HCT116 (cell line): ENCODE measurements around the gene TMA7B. TPM values are rescaled to one million over a fixed set of nuclear protein-coding genes. Genes with fewer than 3 reads are reported as not detected.

Experiments
- ATAC-seq: fragments of 200-7000 bp; cut with Tn5 transposase; 2 replicates; pipeline ENCODE4 v1.9.1; 2020; ENCODE audit warnings: mild to moderate bottlenecking, moderate library complexity
- BruUV-seq: library from RNA; stranded (reverse); fragments of 400-500 nt; replicated peaks from 2 replicates; lab custom pipeline; 2021; lab: Mats Ljungman, UMichigan
- CTCF ChIA-PET: fragments of 300-600 bp; sonication (Branson Sonifier 250); formaldehyde crosslinking; loops from one replicate; lab custom pipeline; 2021; ENCODE audit warnings: antibody characterized with exemption; lab: Charles Lee
- POLR2A ChIA-PET: fragments of 300-600, 350-600 bp; sonication (Branson Sonifier 250); formaldehyde crosslinking; loops from one replicate; lab custom pipeline; 2021; ENCODE audit warnings: antibody characterized with exemption; lab: Charles Lee
- RAD21 ChIA-PET, 2 experiments: fragments of 300-600 bp; sonication (Branson Sonifier 250); formaldehyde crosslinking; loops; one replicate each; lab custom pipeline; 2023; ENCODE audit warnings: low total read pairs in 2 of 2; ENCODE audit not compliant: uncharacterized antibody in 2 of 2, unreplicated experiment in 2 of 2, low non-redundant PET in 1 of 2; lab: Charles Lee
- DNase-seq: peaks from one replicate; pipeline ENCODE4 v3.0.0-alpha.2; 2010; ENCODE audit warnings: low read depth, low spot score
- H2AFZ ChIP-seq: fragments of 200-600 bp; shearing (Covaris generic), sonication (generic); 2 replicates; pipeline ENCODE4 v1.6.1; 2017; ENCODE audit warnings: low read depth, mixed run types, mixed read lengths, antibody characterized with exemption, low read length; ENCODE audit not compliant: poor library complexity, severe bottlenecking
- H3K27ac ChIP-seq: 2 replicates; pipeline ENCODE4 v1.5.1; 2012; ENCODE audit warnings: low read depth, low read length
- H3K27me3 ChIP-seq: fragments of 200-600 bp; sonication (generic); 2 replicates; pipeline ENCODE4 v1.6.1; 2016; ENCODE audit warnings: mixed run types, low read length, mixed read lengths; ENCODE audit not compliant: insufficient read depth
- H3K36me3 ChIP-seq, 2 experiments: fragments of 200-500 bp in 1 of 2; fragments of 200-600 bp in 1 of 2; sonication (Bioruptor generic) in 1 of 2; sonication (generic) in 1 of 2; 2 replicates each; pipeline versions ENCODE4 v1.5.1 to v1.6.1; 2014 to 2016; ENCODE audit warnings: low read length in 2 of 2, inconsistent platforms in 1 of 2, mixed read lengths in 1 of 2, mixed run types in 1 of 2; ENCODE audit not compliant: insufficient read depth in 2 of 2, control insufficient read depth in 1 of 2
- H3K4me1 ChIP-seq, 2 experiments: fragments of 200-600 bp in 1 of 2; sonication (generic) in 1 of 2; 2 replicates each; pipeline versions ENCODE4 v1.5.1 to v1.6.1; 2012 to 2017; ENCODE audit warnings: low read length in 2 of 2, inconsistent platforms in 1 of 2, mild to moderate bottlenecking in 1 of 2, mixed read lengths in 1 of 2, mixed run types in 1 of 2, moderate library complexity in 1 of 2; ENCODE audit not compliant: insufficient read depth in 2 of 2, control insufficient read depth in 1 of 2
- H3K4me2 ChIP-seq: fragments of 200-600 bp; sonication (generic); 2 replicates; pipeline ENCODE4 v1.6.1; 2017; ENCODE audit warnings: mixed run types, low read length, mixed read lengths
- H3K4me3 ChIP-seq, 2 experiments: fragments of 200-600 bp in 1 of 2; sonication (generic) in 1 of 2; replicated peaks in 1 of 2; 2 replicates each; pipeline ENCODE4 v1.5.1; 2011 to 2016; ENCODE audit warnings: low read length in 2 of 2, control low read depth in 1 of 2, low read depth in 1 of 2, mild to moderate bottlenecking in 1 of 2, mixed read lengths in 1 of 2, mixed run types in 1 of 2
- H3K79me2 ChIP-seq: fragments of 200-600 bp; sonication (generic); 2 replicates; pipeline ENCODE4 v1.6.1; 2017; ENCODE audit warnings: mild to moderate bottlenecking, mixed run types, low read length, moderate library complexity, mixed read lengths; ENCODE audit not compliant: insufficient read depth
- H3K9ac ChIP-seq: fragments of 200-600 bp; sonication (generic); 2 replicates; pipeline ENCODE4 v1.6.1; 2016; ENCODE audit warnings: low read length, mixed read lengths
- H3K9me2 ChIP-seq: fragments of 200-600 bp; sonication (generic), shearing (Covaris generic); 2 replicates; pipeline ENCODE4 v1.6.1; 2017; ENCODE audit warnings: mixed run types, mild to moderate bottlenecking, moderate library complexity; ENCODE audit not compliant: insufficient read depth
- H3K9me3 ChIP-seq, 2 experiments: fragments of 200-500 bp in 1 of 2; fragments of 200-600 bp in 1 of 2; sonication (Bioruptor generic) in 1 of 2; sonication (generic) in 1 of 2; 2 replicates each; pipeline ENCODE4 v1.6.1; 2014 to 2017; ENCODE audit warnings: low read length in 2 of 2, mixed read lengths in 2 of 2, inconsistent platforms in 1 of 2, low read depth in 1 of 2, mild to moderate bottlenecking in 1 of 2, mixed run types in 1 of 2, moderate library complexity in 1 of 2; ENCODE audit not compliant: control insufficient read depth in 1 of 2, insufficient read depth in 1 of 2
- H4K20me1 ChIP-seq: fragments of 200-600 bp; sonication (generic), shearing (Covaris generic); 2 replicates; pipeline ENCODE4 v1.6.1; 2017; ENCODE audit warnings: mixed run types, mild to moderate bottlenecking, moderate library complexity; ENCODE audit not compliant: insufficient read depth
- ATF3 ChIP-seq: IDR thresholded peaks from 2 replicates; pipeline ENCODE4 v1.6.1; 2012
- CEBPB ChIP-seq: IDR thresholded peaks from 2 replicates; pipeline ENCODE4 v1.6.1; 2012; ENCODE audit warnings: low read depth
- CTCF ChIP-seq, 3 experiments: fragments of 200-600 bp in 1 of 3; sonication (generic) in 1 of 3; IDR thresholded peaks in 2 of 3; conservative IDR thresholded peaks in 1 of 3; 2 replicates each; pipeline ENCODE4 v1.5.1; 2012 to 2017; ENCODE audit warnings: low read depth in 2 of 3, low read length in 2 of 3, antibody characterized with exemption in 1 of 3, borderline replicate concordance in 1 of 3, control low read depth in 1 of 3, mild to moderate bottlenecking in 1 of 3, mixed read lengths in 1 of 3, mixed run types in 1 of 3, moderate library complexity in 1 of 3; ENCODE audit not compliant: insufficient read depth in 1 of 3
- EGR1 ChIP-seq: IDR thresholded peaks from 2 replicates; pipeline ENCODE4 v1.6.1; 2012; ENCODE audit warnings: low read depth
- ELF1 ChIP-seq: IDR thresholded peaks from 2 replicates; pipeline ENCODE4 v1.6.1; 2012; ENCODE audit warnings: low read depth, borderline replicate concordance
- EZH2 ChIP-seq: fragments of 200-600 bp; sonication (generic); IDR thresholded peaks from 2 replicates; pipeline ENCODE4 v1.6.1; 2017; ENCODE audit warnings: antibody characterized with exemption, mixed run types
- EZH2phosphoT487 ChIP-seq: fragments of 200-600 bp; IDR thresholded peaks from 2 replicates; pipeline ENCODE4 v1.6.1; 2018; ENCODE audit warnings: antibody characterized with exemption, borderline replicate concordance
- FOSL1 ChIP-seq: IDR thresholded peaks from 2 replicates; pipeline ENCODE4 v1.6.1; 2012; ENCODE audit warnings: low read depth
- JUND ChIP-seq: IDR thresholded peaks from 2 replicates; pipeline ENCODE4 v1.6.1; 2012
- MAX ChIP-seq: IDR thresholded peaks from 2 replicates; pipeline ENCODE4 v1.6.1; 2012
- POLR2A ChIP-seq: IDR thresholded peaks from 2 replicates; pipeline ENCODE4 v1.7.0; 2011; ENCODE audit warnings: borderline replicate concordance; ENCODE audit not compliant: insufficient read depth, insufficient read length; ENCODE audit errors: extremely low read depth
- RAD21 ChIP-seq: IDR thresholded peaks from 2 replicates; pipeline ENCODE4 v1.6.1; 2012; ENCODE audit warnings: low read depth, mild to moderate bottlenecking
- REST ChIP-seq: IDR thresholded peaks from 2 replicates; pipeline ENCODE4 v1.6.1; 2012; ENCODE audit warnings: low read depth
- SIN3A ChIP-seq: IDR thresholded peaks from 2 replicates; pipeline ENCODE4 v1.6.1; 2012; ENCODE audit warnings: low read depth
- SRF ChIP-seq: IDR thresholded peaks from 2 replicates; pipeline ENCODE4 v1.6.1; 2012; ENCODE audit warnings: low read depth
- YY1 ChIP-seq: IDR thresholded peaks from 2 replicates; pipeline ENCODE4 v1.6.1; 2011; ENCODE audit warnings: low read length, low read depth, moderate library complexity, mild to moderate bottlenecking; ENCODE audit not compliant: insufficient replicate concordance; ENCODE audit errors: extremely low read depth
- ZBTB33 ChIP-seq: IDR thresholded peaks from 2 replicates; pipeline ENCODE4 v1.6.1; 2011; ENCODE audit warnings: mild to moderate bottlenecking, low read length, moderate library complexity; ENCODE audit not compliant: insufficient replicate concordance; ENCODE audit errors: extremely low read depth
- ZFX ChIP-seq: fragments of 450-650 bp; IDR thresholded peaks from 2 replicates; pipeline ENCODE4 v1.6.1; 2017
- ZNF274 ChIP-seq: fragments of 200-500 bp; sonication (Bioruptor generic); IDR thresholded peaks from 2 replicates; pipeline ENCODE4 v1.6.1; 2014; ENCODE audit warnings: mild to moderate bottlenecking, low read depth, low read length, inconsistent platforms
- intact Hi-C: fragments of 100-400 bp; cut with micrococcal nuclease; formaldehyde crosslinking; loops from 2 replicates; pipeline ENCODE4 v1.10.0; 2022
- total RNA-seq: library from RNA; stranded (reverse); gene quantifications from one replicate; pipeline ENCODE4 v1.2.1, GENCODE V29; 2021; ENCODE audit not compliant: unreplicated experiment

TMA7B gene
- total RNA-seq, 1 experiment from 2014 or later, result not detected

GRCh38 chr22:39941601-39942000 is 18.6 kb upstream of the TMA7B start:
- CTCF ChIA-PET, result no interaction called here
- intact Hi-C loops, result no loop called here

More at GRCh38 chr22:39941601-39942000, 18.6 kb upstream of the TMA7B start:
- Histone ChIP-seq H3K27me3 (peaks cover 19% of the 10 kb centered on the region), H3K27ac (no peak overlapping the region), H3K4me2 (no peak overlapping the region), H3K36me3 (no peaks in the 10 kb centered on the region), H2AFZ (no peak overlapping the region), H3K4me1 (no peaks in the 10 kb centered on the region; a peak in 1 of 4 replicates), H3K9me2 (no peaks in the 10 kb centered on the region), H3K9me3 (no peaks in the 10 kb centered on the region), H3K79me2 (no peaks in the 10 kb centered on the region), H3K9ac (no peak overlapping the region), H4K20me1 (no peaks in the 10 kb centered on the region), H3K4me3 (no peak overlapping the region)
- ATAC-seq (no peak), DNase-seq (no peak)
- no TSS peak for BruUV-seq
- TF ChIP-seq CEBPB (no peak), EZH2phosphoT487 (no peak), JUND (no peak), MAX (no peak), RAD21 (no peak), EGR1 (no peak), ZFX (no peak), REST (no peak), YY1 (no peak), SRF (no peak), EZH2 (no peak), SIN3A (no peak), ZBTB33 (no peak), ELF1 (no peak), POLR2A (no peak), ZNF274 (no peak), CTCF (IDR thresholded peaks at IDR 0.05 in 2 of 3, conservative IDR thresholded peaks at IDR 0.05 in 1 of 3; ENCODE audit: borderline replicate concordance in 1 of 3, insufficient read depth in 1 of 3, low read depth in 2 of 3, low read length in 2 of 3) (no peak), FOSL1 (no peak), ATF3 (no peak)
- POLR2A ChIA-PET, result no interaction called here
- RAD21 ChIA-PET, result no interaction called here
